Nucleus accumbens (tissue), 56 donors: Measurements from ENCODE around the gene PTPN3.
A peak's percentile ranks its signal among the peaks of the same experiment; 100 is the strongest.

Experiments
- DNase-seq, 56 donors: peaks; one replicate each; lab custom pipeline; 2025; lab: John Stamatoyannopoulos, UW

The PTPN3 gene

GRCh38 chr9:109409773-109410397 is 88.2 kb downstream of the PTPN3 start:
- DNase-seq = no peak

DNA sequence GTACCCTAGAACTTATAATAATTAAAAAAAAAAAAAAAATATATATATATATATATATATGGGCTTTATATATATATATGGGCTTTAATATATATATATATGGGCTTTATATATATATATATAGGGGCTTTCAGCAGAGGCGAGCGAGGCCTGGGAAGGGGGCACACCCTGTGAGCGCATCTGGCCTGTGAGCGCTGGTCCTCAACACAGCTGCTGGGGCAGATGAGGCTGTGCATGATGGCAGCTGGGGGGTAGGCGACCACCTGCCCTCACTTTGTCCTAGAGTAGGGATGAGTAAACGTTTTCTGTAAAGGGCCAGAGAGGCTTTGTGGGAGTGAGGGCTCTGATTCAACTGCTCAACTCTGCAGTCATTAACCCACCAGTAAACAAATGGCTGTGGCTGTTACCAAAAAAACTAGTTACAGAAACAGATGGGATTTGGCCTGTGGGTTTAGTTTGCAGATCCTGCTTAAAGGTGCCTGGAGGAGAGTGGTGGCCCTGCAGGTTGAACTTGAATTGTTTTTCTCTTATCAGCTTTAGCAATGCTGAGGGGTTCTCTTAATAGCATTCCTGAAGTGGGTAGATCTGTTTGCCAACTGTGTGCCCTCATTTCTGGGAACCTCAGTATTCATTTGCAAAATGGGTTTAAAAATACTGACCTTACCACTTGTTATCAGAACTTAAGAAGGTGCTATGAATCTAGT is 89.2 kb downstream of the PTPN3 start:
- DNase-seq = no peak

DNA sequence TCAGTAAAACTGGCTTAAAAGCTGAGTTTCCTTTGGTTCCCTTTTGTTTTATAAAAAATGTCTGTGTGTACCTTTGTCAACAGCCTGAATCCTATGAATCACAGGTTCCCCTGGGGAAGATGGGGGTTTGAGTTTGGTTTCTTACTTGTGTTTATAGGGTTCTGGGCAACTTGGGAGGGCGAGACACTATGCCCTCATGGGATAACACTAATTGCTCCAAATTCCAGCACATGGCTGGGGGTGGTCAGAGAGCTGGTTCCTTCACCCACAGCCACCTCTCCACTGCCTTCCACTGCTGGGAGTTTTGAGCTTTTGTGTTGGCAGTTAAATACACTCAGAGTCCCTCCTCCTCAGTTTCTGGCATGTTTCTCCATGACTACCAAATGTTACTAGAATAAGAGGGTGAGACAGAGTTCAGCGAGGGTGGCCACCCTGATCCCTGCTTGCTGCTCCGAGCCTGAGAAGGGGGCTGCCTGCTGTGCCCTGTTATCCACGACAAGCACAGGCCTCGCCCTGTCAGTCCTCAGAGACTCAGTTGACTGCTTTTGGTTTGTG is 94.3 kb downstream of the PTPN3 start:
- peak in 15 of 56 donors; percentile 5 to 38 (median 12) for DNase-seq

DNA sequence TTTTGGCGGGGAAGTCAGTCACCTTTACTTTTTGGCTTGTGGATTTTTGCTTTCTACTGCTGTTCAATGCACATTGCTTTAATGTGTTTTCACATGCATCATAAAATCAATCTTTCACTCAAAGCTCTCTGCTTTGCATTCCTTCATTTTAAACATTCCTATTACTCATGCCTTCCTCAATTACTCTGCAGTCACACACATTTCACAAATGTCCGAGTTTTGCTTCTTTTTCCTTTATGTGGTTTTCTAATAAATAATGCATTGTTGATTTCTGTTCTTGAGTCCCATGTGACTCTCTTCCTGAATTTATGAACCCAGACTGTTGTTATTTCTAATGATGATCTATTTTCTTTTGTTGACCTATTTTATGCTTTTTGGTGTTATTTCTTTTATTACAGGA is 95.0 kb downstream of the PTPN3 start:
- no peak for DNase-seq

GRCh38 chr9:109401990-109402318 is 96.2 kb downstream of the PTPN3 start:
- no peak for DNase-seq

DNA sequence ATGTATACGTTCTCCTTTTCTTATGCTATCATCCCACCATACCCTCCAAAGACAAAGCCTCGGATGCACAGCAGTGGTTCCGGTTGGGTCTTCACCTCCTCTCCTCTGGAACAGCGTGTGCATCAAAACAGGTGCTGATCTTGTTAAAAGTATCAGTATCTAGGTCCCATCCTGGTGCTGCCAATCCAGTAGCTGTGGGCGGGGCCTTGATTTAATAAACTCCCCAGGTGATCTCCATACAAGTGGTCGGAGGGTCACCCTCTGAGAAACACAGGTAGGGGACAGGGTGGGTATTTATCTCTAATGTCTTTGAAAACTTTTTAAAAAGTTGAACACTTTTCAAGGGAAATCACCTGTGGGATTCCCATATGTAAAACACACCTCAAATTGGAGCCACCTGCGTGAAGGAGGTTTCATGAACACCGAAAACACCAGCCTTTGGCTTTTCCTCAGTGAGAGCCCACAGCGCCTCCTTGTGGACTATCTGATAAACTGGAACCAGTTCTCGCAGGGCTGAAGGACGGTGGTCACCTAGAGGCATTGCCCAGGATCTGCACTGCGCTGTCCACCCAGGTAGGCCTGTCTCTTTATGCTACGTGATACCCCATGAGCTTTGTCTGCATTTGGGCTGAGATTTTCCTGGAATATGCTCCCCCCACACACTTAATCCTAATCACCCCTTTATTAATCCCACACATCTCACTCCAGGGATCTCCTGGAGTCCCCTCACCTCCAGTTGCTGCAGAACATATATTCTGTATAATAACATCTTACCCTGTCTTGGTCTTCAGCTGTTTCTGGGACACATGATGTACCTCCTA is 96.7 kb downstream of the PTPN3 start:
- DNase-seq = peak in 22 of 56 donors; percentile 1 to 67 (median 20)

DNA sequence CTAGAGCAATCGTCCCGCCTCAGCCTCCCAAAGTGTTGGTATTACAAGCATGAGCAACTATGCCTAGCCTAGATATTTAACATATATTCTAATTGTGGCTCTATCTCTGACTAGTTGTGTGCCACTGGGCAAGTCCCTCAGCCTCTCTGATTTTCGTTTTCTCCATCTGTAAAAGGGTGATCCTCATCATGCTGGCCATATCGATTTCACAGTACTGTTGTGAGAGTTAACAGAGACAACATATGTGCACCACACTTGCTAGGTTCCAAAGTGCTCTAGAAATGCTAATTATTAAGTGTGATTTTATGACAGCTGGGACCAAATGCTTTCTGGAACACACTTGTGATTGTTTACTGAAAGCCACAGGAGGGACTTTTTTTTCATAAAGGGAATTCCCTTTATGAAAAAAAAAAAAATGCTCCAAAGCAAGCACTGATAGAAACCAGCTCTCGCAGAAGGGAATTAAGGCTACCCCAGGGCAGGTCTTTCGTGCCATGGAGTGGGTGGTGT is 98.8 kb downstream of the PTPN3 start:
- no peak for DNase-seq

DNA sequence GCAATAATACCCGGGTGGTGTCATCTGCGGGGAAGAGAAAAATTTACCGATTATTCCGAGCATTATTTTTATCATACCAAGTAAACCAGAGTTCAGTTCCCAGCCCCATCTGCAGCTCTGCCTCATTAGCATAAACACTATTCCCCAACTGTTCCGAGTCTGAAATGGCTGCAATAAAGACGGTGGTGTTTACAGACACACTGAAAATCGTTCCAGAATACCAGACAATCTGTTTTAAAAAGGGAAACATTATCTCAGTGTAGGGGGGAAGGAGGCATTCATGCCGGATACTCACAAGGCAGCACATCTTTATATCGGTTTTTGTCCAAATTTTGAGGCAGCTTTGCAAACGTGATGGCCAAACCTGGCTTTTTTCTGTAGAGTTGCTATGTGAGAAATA is 106.9 kb downstream of the PTPN3 start:
- DNase-seq = no peak

- no peak for DNase-seq
Observed at GRCh38 chr9:109387856-109388255, 110.3 kb downstream of the PTPN3 start.

GRCh38 chr9:109387206-109387605 is 110.9 kb downstream of the PTPN3 start:
- no peak for DNase-seq

DNA sequence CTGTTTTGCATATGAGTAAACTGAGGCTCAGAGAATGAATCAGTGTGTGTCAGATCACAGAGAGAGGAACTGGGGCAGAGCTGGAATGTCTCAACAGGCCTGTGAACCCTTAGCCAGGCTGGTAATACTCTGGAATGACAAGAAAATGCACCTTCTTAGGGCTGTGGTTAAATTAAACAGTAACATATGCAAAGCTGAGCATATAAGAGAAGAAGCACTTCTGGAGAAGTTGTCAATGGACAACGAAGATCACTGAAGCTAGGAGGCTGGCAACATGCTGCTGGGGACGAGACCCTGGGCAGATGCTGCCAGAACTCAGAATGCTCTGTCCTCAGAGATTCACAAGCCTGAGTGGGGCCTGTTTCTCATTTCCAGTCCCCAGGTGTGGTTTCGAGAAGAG is 112.6 kb downstream of the PTPN3 start:
- no peak for DNase-seq

DNA sequence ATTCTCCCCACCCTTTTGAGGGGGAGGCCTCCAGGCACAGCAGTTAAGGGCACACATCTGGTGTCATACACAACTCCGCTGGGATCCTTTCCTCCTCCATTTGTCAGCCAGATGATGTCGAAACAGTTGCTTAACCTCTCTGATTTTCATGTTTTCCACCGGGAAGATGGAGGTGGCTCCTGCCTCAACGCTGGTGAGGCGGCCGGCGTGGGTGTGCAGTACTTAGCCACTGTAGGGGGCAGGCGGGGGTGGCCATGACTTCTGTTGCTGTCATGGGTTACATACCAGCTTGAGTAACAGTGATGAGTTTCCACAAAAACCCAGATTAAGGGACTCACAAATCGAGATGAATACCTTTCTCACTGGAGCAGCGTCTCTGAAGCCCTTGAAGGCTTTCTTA is 114.2 kb downstream of the PTPN3 start:
- DNase-seq = peak in 15 of 56 donors; percentile 3 to 43 (median 13)

DNA sequence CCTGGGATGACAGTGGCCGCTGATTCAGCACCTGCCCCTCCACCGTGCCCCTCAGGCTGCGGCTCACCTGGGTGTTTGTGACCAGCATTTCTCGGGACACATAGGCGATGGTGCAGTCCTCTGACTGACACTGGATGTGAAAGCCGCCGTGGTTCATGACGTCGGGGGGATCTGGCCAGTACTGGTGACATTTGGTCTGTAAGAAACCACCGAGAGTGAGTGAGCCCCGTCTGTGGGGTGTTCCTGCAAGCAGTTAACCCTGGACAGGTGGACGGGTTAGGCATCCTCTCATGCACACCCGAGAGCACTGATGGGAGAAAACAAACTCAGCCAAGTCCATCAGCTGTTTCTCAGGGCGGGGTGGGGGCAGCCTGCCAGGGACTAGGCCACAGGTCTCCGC is 114.8 kb downstream of the PTPN3 start:
- no peak for DNase-seq

DNA sequence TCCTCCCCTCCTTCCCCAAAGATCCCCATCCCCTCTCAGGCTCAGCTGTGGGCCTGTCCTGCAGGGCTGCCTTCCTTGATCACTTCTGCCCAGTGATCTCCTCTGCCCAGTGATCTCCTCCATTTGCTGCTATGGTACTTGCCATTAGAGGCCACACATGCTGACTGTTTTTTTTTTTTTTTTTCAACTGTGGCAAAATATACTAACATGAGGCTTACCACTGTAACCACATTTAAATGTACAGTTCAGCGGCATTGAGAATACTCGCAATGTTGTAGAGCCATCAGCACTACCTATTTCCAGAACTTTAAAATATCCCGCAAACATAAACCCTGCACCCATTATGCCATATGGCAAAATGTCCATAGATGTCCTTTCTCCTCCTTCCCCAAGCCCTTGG is 115.5 kb downstream of the PTPN3 start:
- DNase-seq = no peak

DNA sequence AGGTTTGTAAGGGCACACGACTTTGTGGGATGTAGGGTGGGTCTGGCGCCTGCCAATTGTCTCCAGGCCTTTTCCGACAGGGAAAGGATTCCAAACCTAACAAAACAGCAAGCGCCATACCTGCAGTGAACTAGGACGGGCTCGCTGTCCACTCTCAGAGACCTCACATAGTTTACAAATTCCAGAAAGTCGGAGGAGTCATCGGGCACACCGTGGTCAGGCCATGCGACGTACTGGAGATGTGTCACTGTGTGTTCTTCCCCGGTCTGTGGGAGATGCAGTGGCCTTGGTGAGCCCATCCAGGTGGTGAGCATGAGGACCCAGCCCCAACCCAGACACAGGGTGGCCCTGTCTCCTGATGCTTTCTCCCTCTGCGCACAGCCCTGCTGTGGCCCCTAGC is 115.9 kb downstream of the PTPN3 start:
- no peak for DNase-seq

GRCh38 chr9:109381011-109381729 is 116.9 kb downstream of the PTPN3 start:
- no peak for DNase-seq

- no peak for DNase-seq
Observed at GRCh38 chr9:109379513-109379912, 118.6 kb downstream of the PTPN3 start.

GRCh38 chr9:109378316-109378715 is 119.8 kb downstream of the PTPN3 start:
- DNase-seq = no peak

DNA sequence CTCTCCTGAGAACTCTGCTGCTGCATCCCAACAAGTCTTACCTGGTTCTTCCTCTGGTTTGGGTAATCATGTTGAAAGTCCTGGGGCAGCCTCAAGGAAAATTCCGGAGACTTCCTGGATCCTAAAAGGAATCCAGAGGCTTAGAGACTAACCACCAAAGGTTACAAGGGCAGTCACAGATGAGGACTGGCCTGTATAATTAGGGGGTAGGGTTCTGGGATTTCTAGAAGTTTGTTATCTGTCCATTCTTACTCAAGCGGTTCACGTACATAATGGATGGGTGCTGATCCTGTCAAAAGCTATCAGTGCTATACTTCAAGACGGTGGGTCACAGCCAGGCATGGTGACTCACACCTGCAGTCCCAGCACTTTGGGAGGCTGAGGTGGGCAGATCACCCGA is 125.9 kb downstream of the PTPN3 start:
- DNase-seq = no peak

DNA sequence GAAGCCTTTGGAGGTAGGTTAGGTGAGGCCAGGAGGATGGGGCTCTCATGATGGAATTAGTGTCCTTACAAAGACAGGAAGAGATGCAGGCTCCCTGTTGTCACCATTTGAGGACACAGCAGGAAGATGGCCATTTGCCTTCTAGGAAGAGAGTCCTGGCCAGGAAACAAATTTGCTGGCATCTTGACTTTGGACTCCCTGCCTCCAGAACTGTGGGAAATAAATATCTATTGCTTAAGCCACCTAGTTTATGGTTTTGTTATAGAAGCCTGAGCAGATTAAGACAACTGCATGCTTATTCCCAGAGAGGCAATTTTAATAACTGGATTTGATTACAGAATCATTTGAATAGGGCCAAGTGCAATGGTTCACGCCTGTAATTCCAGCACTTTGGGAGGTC is 126.7 kb downstream of the PTPN3 start:
- no peak for DNase-seq

DNA sequence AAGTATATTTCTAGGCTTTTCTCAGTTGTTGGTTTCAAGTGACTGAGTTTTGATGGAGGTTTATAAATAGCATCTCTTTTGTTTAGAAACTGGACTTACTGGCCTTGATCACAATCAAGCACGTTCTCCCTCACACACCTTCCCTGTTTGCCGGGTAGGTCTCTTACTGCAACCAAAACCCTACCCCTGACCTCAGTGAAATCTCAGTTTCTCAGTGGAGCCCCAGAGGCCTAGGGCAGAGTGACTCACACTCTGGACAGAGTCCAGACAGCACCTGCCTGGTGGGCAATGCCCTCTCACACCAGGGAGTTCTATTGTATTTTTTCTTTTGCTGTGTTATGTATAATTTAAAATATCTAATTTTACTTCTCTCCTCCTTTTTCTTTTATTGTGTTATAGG is 128.8 kb downstream of the PTPN3 start:
- DNase-seq = no peak
